Astrocyte of the cerebellum (primary cell): ENCODE data around the gene ALOX5.

Source experiments
- DNase-seq: peaks from one replicate; pipeline ENCODE4 v3.0.0-alpha.2; 2011; ENCODE audit warnings: low read depth
- H3K4me3 ChIP-seq: 2 replicates; pipeline ENCODE4 v1.5.1; 2011; ENCODE audit warnings: mild to moderate bottlenecking, low read depth, low read length, moderate library complexity
- in situ Hi-C: cut with HindIII; loops from 2 replicates; pipeline ENCODE4 v1.10.0; 2017; ENCODE audit warnings: low sequenced_read_pairs
- TF ChIP-seq, protein P1 (sequence below): IDR thresholded peaks from 2 replicates; pipeline ENCODE4 v1.5.1; 2012; ENCODE audit warnings: low read length, low read depth, moderate library complexity, mild to moderate bottlenecking; ENCODE audit errors: missing control alignments

The ALOX5 gene

DNA sequence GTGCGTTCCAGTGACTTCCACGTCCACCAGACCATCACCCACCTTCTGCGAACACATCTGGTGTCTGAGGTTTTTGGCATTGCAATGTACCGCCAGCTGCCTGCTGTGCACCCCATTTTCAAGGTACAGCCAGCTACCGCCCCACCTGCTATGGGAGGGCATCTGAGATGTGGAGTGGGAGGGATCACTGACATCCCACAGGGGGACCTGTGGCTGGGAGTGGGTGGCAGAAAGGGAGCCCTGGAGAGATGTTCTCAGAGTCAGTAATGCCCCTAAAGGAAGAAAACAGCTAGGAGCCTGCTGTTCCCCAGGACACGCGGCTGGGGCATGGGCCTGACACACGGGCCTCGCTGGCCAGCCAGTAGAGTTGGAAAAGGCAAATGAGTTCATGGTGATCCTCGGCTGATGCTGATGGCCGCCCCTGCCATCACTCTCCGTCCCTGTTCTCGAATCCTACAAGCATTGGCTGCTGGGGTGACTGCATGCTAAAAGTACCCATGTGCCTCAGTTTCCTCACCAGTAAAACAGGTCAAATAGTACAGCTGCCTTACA lies 66.6 kb downstream of the ALOX5 start:
- DNase-seq: no peak
- no peak overlapping the region for H3K4me3 ChIP-seq
- in situ Hi-C loops: no loop called here
- TF ChIP-seq, protein P1, sequence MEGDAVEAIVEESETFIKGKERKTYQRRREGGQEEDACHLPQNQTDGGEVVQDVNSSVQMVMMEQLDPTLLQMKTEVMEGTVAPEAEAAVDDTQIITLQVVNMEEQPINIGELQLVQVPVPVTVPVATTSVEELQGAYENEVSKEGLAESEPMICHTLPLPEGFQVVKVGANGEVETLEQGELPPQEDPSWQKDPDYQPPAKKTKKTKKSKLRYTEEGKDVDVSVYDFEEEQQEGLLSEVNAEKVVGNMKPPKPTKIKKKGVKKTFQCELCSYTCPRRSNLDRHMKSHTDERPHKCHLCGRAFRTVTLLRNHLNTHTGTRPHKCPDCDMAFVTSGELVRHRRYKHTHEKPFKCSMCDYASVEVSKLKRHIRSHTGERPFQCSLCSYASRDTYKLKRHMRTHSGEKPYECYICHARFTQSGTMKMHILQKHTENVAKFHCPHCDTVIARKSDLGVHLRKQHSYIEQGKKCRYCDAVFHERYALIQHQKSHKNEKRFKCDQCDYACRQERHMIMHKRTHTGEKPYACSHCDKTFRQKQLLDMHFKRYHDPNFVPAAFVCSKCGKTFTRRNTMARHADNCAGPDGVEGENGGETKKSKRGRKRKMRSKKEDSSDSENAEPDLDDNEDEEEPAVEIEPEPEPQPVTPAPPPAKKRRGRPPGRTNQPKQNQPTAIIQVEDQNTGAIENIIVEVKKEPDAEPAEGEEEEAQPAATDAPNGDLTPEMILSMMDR: no peak

DNA sequence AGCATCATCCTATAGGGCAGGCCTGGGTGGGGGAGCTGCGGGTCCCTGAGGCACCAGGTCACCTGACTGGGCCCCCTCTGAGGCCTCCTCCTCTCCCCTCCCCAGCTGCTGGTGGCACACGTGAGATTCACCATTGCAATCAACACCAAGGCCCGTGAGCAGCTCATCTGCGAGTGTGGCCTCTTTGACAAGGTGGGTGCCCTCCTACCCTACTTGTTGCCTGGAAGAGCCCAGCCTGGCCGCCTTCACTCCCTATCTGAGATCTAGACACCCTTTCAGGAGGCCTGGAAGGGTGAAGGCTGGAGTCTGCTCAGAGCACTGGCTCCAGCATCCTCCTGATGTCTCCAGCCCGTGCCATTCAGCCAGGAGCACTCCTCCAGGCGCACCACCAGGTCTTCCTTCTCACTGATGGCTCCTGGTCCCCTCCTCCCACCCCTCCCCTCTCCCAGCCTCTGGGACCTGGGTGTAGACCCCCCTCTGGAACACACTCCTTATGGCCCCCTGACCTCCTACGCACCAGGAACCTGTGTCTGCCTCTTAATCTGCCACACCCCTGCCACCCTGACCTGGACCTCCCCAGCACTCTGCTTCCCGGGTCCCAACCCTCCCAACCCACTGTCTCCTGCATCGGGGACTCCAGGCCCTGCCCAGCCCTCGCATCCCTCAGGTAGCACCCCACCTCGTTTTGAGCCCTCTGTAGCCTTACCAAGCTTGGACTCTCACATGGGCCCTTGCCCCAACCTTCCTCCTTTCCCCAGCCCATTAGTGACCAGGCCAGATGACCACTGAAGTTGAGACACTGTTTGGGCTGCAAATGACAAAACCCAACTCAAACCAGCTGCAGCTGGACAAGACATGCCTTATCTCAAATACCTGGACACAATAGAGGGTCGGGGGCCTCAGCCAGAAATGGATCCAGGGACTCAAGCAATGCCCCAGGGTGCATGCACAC lies 67.5 kb downstream of the ALOX5 start:
- TF ChIP-seq, protein P1: no peak
- H3K4me3 ChIP-seq: no peak overlapping the region
- DNase-seq: no peak
- in situ Hi-C loops: no loop called here

DNA sequence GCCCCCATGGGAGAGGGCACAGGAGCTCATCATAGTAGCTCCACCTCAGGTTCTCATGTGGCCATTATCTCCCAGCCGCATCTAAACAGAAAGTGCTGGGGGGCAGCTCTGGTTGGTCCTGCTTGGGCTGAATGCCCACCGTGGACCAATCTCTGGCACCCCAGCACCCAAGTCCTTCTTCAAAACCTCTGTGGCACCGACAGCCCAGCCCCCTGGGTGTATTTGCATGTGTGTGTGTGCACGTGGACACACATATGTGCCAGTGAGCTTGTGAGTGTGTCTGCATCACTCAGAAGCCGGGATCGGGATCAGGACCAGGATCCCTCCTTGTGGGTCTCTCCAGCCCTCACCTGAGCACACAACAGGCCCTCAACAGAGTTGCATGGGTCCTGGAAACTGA lies 68.2 kb downstream of the ALOX5 start:
- no peak for DNase-seq
- in situ Hi-C loops: no loop called here
- no peak overlapping the region for H3K4me3 ChIP-seq
- TF ChIP-seq, protein P1: no peak

DNA sequence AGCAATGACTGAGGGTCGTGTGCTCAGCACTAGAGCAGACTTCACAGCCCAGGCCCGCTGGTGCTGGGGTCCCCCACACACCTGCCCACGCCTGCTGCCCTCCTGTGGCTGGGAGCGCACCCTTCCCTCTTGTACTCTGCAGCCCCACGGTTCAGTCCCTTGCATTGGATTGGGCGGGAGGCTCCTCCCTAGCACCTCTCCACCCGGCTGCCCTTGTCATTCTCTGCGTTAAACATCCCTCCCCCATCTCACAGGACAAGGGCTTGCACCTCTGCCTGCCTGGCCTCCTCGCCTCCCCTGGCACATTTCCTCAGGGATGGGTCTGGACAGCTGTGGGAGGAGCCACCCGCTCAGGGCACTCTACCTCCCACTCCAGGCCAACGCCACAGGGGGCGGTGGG lies 68.6 kb downstream of the ALOX5 start:
- in situ Hi-C loops: no loop called here
- TF ChIP-seq, protein P1: no peak
- no peak overlapping the region for H3K4me3 ChIP-seq
- DNase-seq: no peak

DNA sequence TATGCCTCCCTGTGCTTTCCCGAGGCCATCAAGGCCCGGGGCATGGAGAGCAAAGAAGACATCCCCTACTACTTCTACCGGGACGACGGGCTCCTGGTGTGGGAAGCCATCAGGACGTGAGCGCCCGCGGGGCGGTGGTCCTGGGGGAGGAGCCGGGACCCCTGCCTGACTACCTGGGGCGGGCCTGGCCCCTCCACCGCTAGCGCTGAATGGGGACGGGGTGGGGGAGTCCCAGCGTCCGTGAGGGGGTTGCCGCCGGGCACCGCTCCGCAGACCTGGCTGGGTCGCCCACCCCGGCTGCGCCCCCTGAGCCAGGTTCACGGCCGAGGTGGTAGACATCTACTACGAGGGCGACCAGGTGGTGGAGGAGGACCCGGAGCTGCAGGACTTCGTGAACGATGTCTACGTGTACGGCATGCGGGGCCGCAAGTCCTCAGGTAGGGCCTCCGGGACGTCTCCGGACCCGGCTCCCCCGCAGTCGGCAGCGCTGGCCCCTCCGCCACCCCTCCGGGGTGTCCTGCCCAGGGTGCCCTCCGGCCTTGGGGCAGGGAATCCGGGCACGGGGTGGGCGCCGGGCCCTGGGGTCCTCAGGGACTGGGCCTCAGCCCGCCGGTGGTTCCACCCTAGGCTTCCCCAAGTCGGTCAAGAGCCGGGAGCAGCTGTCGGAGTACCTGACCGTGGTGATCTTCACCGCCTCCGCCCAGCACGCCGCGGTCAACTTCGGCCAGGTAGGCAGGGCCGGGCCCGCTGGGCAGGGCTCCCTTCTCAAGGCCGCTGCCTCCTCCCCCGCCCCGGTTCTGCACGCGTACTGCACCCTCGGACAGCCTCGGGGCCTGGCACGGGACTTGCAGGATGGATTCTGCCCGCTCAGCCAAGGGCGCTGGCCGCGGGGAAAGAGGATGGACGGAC lies 69.3 kb downstream of the ALOX5 start:
- DNase-seq: no peak
- no peak overlapping the region for H3K4me3 ChIP-seq
- in situ Hi-C loops: no loop called here
- TF ChIP-seq, protein P1: no peak

DNA sequence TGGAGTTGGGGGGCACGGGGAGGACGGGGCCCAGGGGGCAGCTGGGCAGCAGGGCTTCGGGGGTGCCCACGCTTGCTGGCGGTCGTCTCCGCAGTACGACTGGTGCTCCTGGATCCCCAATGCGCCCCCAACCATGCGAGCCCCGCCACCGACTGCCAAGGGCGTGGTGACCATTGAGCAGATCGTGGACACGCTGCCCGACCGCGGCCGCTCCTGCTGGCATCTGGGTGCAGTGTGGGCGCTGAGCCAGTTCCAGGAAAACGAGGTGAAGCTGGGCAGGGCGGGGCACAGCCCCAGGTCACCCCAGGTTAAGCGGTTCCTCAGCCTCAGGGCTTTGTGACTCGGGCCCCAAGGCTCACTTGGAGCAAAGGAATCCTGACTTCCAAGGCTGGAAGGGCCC lies 70.0 kb downstream of the ALOX5 start:
- H3K4me3 ChIP-seq: no peak overlapping the region
- DNase-seq: no peak
- TF ChIP-seq, protein P1: no peak
- in situ Hi-C loops: no loop called here
